ENCODE data around the gene RRP1. TPM values are rescaled to one million over a fixed set of nuclear protein-coding genes. Genes with fewer than 3 reads are reported as not detected.

RRP1 gene
- total RNA-seq, 1 donor from 2014 or later: 19.0 TPM

- intact Hi-C loops (cut with DNase I): loop anchor here (10.0 kb wide), 1 partner anchor 99 kb away; no protein-coding TSS in a partner anchor
- Histone ChIP-seq H3K9me3 (no peaks in the 10 kb centered on the region), H3K4me3 (no peak overlapping the region), H3K27ac (no peak overlapping the region), H3K27me3 (no peaks in the 10 kb centered on the region), H3K36me3 (peaks cover 22% of the 10 kb centered on the region), H3K4me1 (peaks cover 4% of the 10 kb centered on the region)
- TF ChIP-seq CTCF (IDR thresholded peaks at IDR 0.05): no peak
- ATAC-seq: no peak
- no peak for DNase-seq
Measured at GRCh38 chr21:43806017-43806710, 16.8 kb downstream of the RRP1 start.

GRCh38 chr21:43808367-43808766 lies 19.0 kb downstream of the RRP1 start:
- H3K36me3 ChIP-seq: peaks cover 4% of the 10 kb centered on the region
- ATAC-seq (no peak), DNase-seq (no peak)
- TF ChIP-seq CTCF (IDR thresholded peaks at IDR 0.05): no peak
- H3K4me3 ChIP-seq: no peak overlapping the region
- no peaks in the 10 kb centered on the region for H3K27me3 ChIP-seq
- peaks cover 20% of the 10 kb centered on the region for H3K4me1 ChIP-seq
- no peaks in the 10 kb centered on the region for H3K9me3 ChIP-seq
- H3K27ac ChIP-seq: no peak overlapping the region
- intact Hi-C loops (cut with DNase I): loop anchor here (10.0 kb wide), 1 partner anchor 96 kb away; no protein-coding TSS in a partner anchor

GRCh38 chr21:43808832-43809251 lies 19.5 kb downstream of the RRP1 start:
- TF ChIP-seq CTCF (IDR thresholded peaks at IDR 0.05): no peak
- Histone ChIP-seq H3K9me3 (no peaks in the 10 kb centered on the region), H3K4me1 (peaks cover 20% of the 10 kb centered on the region), H3K36me3 (no peaks in the 10 kb centered on the region), H3K4me3 (no peak overlapping the region), H3K27ac (no peak overlapping the region), H3K27me3 (no peaks in the 10 kb centered on the region)
- no peak for ATAC-seq
- intact Hi-C loops (cut with DNase I): loop anchor here (10.0 kb wide), 1 partner anchor 96 kb away; no protein-coding TSS in a partner anchor
- DNase-seq: no peak

- no peaks in the 10 kb centered on the region for H3K9me3 ChIP-seq
- intact Hi-C loops (cut with DNase I): loop anchor here (10.0 kb wide), 1 partner anchor 95 kb away; no protein-coding TSS in a partner anchor
- TF ChIP-seq CTCF (IDR thresholded peaks at IDR 0.05): no peak
- no peak overlapping the region for H3K4me3 ChIP-seq
- H3K27me3 ChIP-seq: no peaks in the 10 kb centered on the region
- ATAC-seq (no peak), DNase-seq (no peak)
- no peaks in the 10 kb centered on the region for H3K36me3 ChIP-seq
- peaks cover 20% of the 10 kb centered on the region for H3K4me1 ChIP-seq
- no peak overlapping the region for H3K27ac ChIP-seq
Measured at GRCh38 chr21:43809346-43809799, 20.0 kb downstream of the RRP1 start.

- H3K4me1 ChIP-seq: peaks cover 20% of the 10 kb centered on the region
- DNase-seq (peak; percentile 75), ATAC-seq (no peak)
- H3K27me3 ChIP-seq: no peaks in the 10 kb centered on the region
- intact Hi-C loops (cut with DNase I): loop anchor here (5.0 to 10.0 kb wide), 2 partner anchors 95 to 167 kb away; no protein-coding TSS in a partner anchor
- H3K27ac ChIP-seq: no peak overlapping the region
- no peaks in the 10 kb centered on the region for H3K9me3 ChIP-seq
- no peaks in the 10 kb centered on the region for H3K36me3 ChIP-seq
- H3K4me3 ChIP-seq: no peak overlapping the region
- no peak for TF ChIP-seq CTCF (IDR thresholded peaks at IDR 0.05)
Measured at GRCh38 chr21:43809853-43810504, 20.6 kb downstream of the RRP1 start.

Data from upper lobe of right lung (tissue), 1 donor.